Keratinocyte (primary cell): Measurements from ENCODE around the gene STIM1. TPM values are rescaled to one million over a fixed set of nuclear protein-coding genes. Genes with fewer than 3 reads are reported as not detected.

Source experiments
- DNase-seq: peaks from one replicate; pipeline ENCODE4 v3.0.0-alpha.2; 2011; ENCODE audit warnings: low read depth, missing footprints, low spot score
- FAIRE-seq: peaks from 2 replicates; lab custom pipeline; 2011; peaks lifted over from hg19 to GRCh38; lab: Jason Lieb, UNC
- H2AFZ ChIP-seq: 2 replicates; pipeline ENCODE4 v1.6.0; 2012; ENCODE audit warnings: low read length, control low read depth, inconsistent platforms; ENCODE audit not compliant: control insufficient read depth
- H3K27ac ChIP-seq: 2 replicates; pipeline ENCODE4 v1.5.1; 2011; ENCODE audit warnings: low read length; ENCODE audit not compliant: control insufficient read depth, insufficient read depth
- H3K27me3 ChIP-seq: 3 replicates; pipeline ENCODE4 v1.6.0; 2011; ENCODE audit warnings: low read length; ENCODE audit not compliant: control insufficient read depth, insufficient read depth; ENCODE audit errors: extremely low read depth
- H3K36me3 ChIP-seq, 2 experiments: 2 replicates in 1 of 2; 3 replicates in 1 of 2; pipeline ENCODE4 v1.5.1; 2011; ENCODE audit warnings: low read length in 2 of 2, mild to moderate bottlenecking in 1 of 2; ENCODE audit not compliant: control insufficient read depth in 2 of 2, insufficient read depth in 2 of 2; ENCODE audit errors: extremely low read depth in 1 of 2
- H3K4me1 ChIP-seq: 3 replicates; pipeline ENCODE4 v1.5.1; 2011; ENCODE audit warnings: low read length; ENCODE audit not compliant: control insufficient read depth, insufficient read depth; ENCODE audit errors: extremely low read depth
- H3K4me2 ChIP-seq: 3 replicates; pipeline ENCODE4 v1.6.0; 2011; ENCODE audit warnings: low read depth, low read length; ENCODE audit not compliant: control insufficient read depth, insufficient read depth; ENCODE audit errors: extremely low read depth
- H3K4me3 ChIP-seq, 3 experiments: fragments of 200-600 bp in 1 of 3; sonication (generic) in 1 of 3; 2 replicates in 2 of 3; 3 replicates in 1 of 3; pipeline ENCODE4 v1.5.1; 2011 to 2016; ENCODE audit warnings: low read length in 3 of 3, mild to moderate bottlenecking in 3 of 3, control low read depth in 2 of 3, inconsistent platforms in 1 of 3, low read depth in 1 of 3, mixed read lengths in 1 of 3, mixed run types in 1 of 3, moderate library complexity in 1 of 3; ENCODE audit not compliant: control insufficient read depth in 2 of 3, insufficient read depth in 2 of 3; ENCODE audit errors: extremely low read depth in 1 of 3
- H3K79me2 ChIP-seq: 2 replicates; pipeline ENCODE4 v1.6.0; 2012; ENCODE audit warnings: low read length; ENCODE audit not compliant: control insufficient read depth, insufficient read depth
- H3K9ac ChIP-seq: 3 replicates; pipeline ENCODE4 v1.6.0; 2011; ENCODE audit warnings: low read length; ENCODE audit not compliant: control insufficient read depth, insufficient read depth; ENCODE audit errors: extremely low read depth
- H3K9me1 ChIP-seq: 3 replicates; pipeline ENCODE4 v1.6.0; 2011; ENCODE audit warnings: low read length; ENCODE audit not compliant: control insufficient read depth, insufficient read depth; ENCODE audit errors: extremely low read depth
- H3K9me3 ChIP-seq: 2 replicates; pipeline ENCODE4 v1.5.1; 2012; ENCODE audit warnings: low read depth, low read length; ENCODE audit not compliant: control insufficient read depth
- H4K20me1 ChIP-seq: 3 replicates; pipeline ENCODE4 v1.6.0; 2011; ENCODE audit warnings: low read length; ENCODE audit not compliant: control insufficient read depth, insufficient read depth; ENCODE audit errors: extremely low read depth
- EZH2 ChIP-seq: IDR thresholded peaks from one replicate; pipeline ENCODE4 v1.6.1; 2012; ENCODE audit warnings: inconsistent platforms, mild to moderate bottlenecking, low read length, moderate library complexity
- dilution Hi-C: fragments of 300-500 bp; cut with MboI; formaldehyde crosslinking; loops from one replicate; pipeline ENCODE4 v1.7.0; 2020; ENCODE audit warnings: low sequenced_read_pairs; ENCODE audit not compliant: extremely low pct_ligation_motif_present
- polyA plus RNA-seq, 5 experiments: library from polyadenylated mRNA; depleted of rRNA in 3 of 5; stranded (reverse) in 3 of 5; stranded (forward) in 1 of 5; unstranded in 1 of 5; fragments of >200 nt; gene quantifications; 1 replicate in 1 of 5; 2 replicates in 3 of 5; 3 replicates in 1 of 5; pipeline versions ENCODE4 v1.2.1 to v1.2.3, GENCODE V29; 2011 to 2012; ENCODE audit warnings: missing spikeins in 2 of 5, low read depth in 1 of 5, low replicate concordance in 1 of 5
- TF ChIP-seq, protein P1 (sequence below), 3 experiments: IDR thresholded peaks in 1 of 3; conservative IDR thresholded peaks in 1 of 3; optimal IDR thresholded peaks in 1 of 3; 2 replicates in 2 of 3; 3 replicates in 1 of 3; pipeline versions ENCODE3 to v1.5.1; 2011; ENCODE audit warnings: low read length in 3 of 3, mild to moderate bottlenecking in 3 of 3, moderate library complexity in 2 of 3, control low read depth in 1 of 3, inconsistent platforms in 1 of 3; ENCODE audit not compliant: insufficient read depth in 2 of 3; ENCODE audit errors: extremely low read depth in 1 of 3

Gene STIM1
- polyA plus RNA-seq, 1 donor (not counting 4 experiments of a cell fraction or from before 2014, with no cell fraction given): 23.7 TPM

DNA sequence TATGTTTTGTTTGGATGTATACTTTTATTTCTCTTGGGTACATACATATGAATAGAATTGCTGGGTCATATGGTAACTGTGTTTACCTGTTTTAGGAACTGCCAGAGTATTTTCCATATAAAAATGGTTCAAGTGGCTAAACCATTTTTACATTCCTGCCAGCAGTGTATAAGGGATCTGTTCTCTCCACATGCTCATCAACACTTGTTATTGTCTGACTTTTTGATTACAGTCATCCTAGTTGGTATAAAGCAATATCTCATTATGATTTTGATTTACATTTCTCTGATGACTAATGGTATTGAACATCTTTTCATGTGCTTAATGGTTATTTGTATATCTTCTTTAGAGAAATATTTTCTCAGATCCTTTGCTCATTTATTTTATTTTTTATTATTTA is 134.9 kb downstream of the STIM1 start:
- Histone ChIP-seq H3K27ac (no peak overlapping the region), H3K9me3 (peaks cover 2% of the 10 kb centered on the region), H3K9me1 (no peaks in the 10 kb centered on the region), H4K20me1 (no peaks in the 10 kb centered on the region), H3K4me1 (peaks cover 2% of the 10 kb centered on the region), H3K79me2 (peaks cover 2% of the 10 kb centered on the region), H3K27me3 (no peaks in the 10 kb centered on the region), H3K4me3 (no peak overlapping the region), H3K4me2 (no peak overlapping the region), H3K36me3 (peaks cover 0 to 2% of the 10 kb centered on the region in 2 experiments), H2AFZ (no peak overlapping the region), H3K9ac (no peak overlapping the region)
- TF ChIP-seq, protein P1, sequence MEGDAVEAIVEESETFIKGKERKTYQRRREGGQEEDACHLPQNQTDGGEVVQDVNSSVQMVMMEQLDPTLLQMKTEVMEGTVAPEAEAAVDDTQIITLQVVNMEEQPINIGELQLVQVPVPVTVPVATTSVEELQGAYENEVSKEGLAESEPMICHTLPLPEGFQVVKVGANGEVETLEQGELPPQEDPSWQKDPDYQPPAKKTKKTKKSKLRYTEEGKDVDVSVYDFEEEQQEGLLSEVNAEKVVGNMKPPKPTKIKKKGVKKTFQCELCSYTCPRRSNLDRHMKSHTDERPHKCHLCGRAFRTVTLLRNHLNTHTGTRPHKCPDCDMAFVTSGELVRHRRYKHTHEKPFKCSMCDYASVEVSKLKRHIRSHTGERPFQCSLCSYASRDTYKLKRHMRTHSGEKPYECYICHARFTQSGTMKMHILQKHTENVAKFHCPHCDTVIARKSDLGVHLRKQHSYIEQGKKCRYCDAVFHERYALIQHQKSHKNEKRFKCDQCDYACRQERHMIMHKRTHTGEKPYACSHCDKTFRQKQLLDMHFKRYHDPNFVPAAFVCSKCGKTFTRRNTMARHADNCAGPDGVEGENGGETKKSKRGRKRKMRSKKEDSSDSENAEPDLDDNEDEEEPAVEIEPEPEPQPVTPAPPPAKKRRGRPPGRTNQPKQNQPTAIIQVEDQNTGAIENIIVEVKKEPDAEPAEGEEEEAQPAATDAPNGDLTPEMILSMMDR (optimal IDR thresholded peaks at IDR 0.05 in 1 of 3, IDR thresholded peaks at IDR 0.05 in 1 of 3, conservative IDR thresholded peaks at IDR 0.05 in 1 of 3; ENCODE audit: extremely low read depth in 1 of 3, insufficient read depth in 2 of 3, low read length in 3 of 3): no peak
- TF ChIP-seq EZH2: no peak
- dilution Hi-C loops: no loop called here
- DNase-seq: no peak
- no peak for FAIRE-seq

DNA sequence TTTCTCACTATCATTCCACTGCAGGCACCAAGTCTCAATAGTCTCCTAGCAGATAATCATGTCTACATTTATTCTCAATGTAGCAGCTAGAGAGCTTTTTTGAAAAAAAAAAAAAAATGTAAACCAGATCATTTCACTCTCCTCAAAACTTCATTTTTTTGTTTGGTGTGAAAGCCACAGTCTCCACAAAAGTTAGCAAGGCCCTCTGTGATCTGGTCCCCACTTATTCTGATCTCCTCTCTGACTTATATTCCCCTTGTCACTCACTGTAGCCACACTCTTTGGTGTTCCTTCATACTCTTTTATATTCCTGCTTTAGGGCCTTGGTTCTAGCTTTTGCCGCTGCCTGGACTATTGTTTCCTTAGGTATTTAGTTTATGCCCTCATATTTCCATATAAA is 137.5 kb downstream of the STIM1 start:
- Histone ChIP-seq H3K27ac (no peak overlapping the region), H4K20me1 (no peaks in the 10 kb centered on the region), H3K9me1 (no peaks in the 10 kb centered on the region), H3K79me2 (peaks cover 3% of the 10 kb centered on the region), H3K9ac (no peak overlapping the region), H3K4me1 (peaks cover 3% of the 10 kb centered on the region), H3K4me2 (no peak overlapping the region), H3K4me3 (no peak overlapping the region), H2AFZ (no peak overlapping the region), H3K36me3 (no peaks in the 10 kb centered on the region), H3K9me3 (peaks cover 2% of the 10 kb centered on the region), H3K27me3 (no peaks in the 10 kb centered on the region)
- dilution Hi-C loops: no loop called here
- TF ChIP-seq EZH2: no peak
- TF ChIP-seq, protein P1 (optimal IDR thresholded peaks at IDR 0.05 in 1 of 3, IDR thresholded peaks at IDR 0.05 in 1 of 3, conservative IDR thresholded peaks at IDR 0.05 in 1 of 3; ENCODE audit: extremely low read depth in 1 of 3, insufficient read depth in 2 of 3, low read length in 3 of 3): no peak
- no peak for FAIRE-seq
- no peak for DNase-seq
